HCT116 (cell line): ENCODE measurements around the gene COL5A1. TPM values are rescaled to one million over a fixed set of nuclear protein-coding genes. Genes with fewer than 3 reads are reported as not detected.

Experiments
- ATAC-seq: fragments of 200-7000 bp; cut with Tn5 transposase; 2 replicates; pipeline ENCODE4 v1.9.1; 2020; ENCODE audit warnings: mild to moderate bottlenecking, moderate library complexity
- BruUV-seq: library from RNA; stranded (reverse); fragments of 400-500 nt; replicated peaks from 2 replicates; lab custom pipeline; 2021; lab: Mats Ljungman, UMichigan
- CTCF ChIA-PET: fragments of 300-600 bp; sonication (Branson Sonifier 250); formaldehyde crosslinking; loops from one replicate; lab custom pipeline; 2021; ENCODE audit warnings: antibody characterized with exemption; lab: Charles Lee
- POLR2A ChIA-PET: fragments of 300-600, 350-600 bp; sonication (Branson Sonifier 250); formaldehyde crosslinking; loops from one replicate; lab custom pipeline; 2021; ENCODE audit warnings: antibody characterized with exemption; lab: Charles Lee
- RAD21 ChIA-PET, 2 experiments: fragments of 300-600 bp; sonication (Branson Sonifier 250); formaldehyde crosslinking; loops; one replicate each; lab custom pipeline; 2023; ENCODE audit warnings: low total read pairs in 2 of 2; ENCODE audit not compliant: uncharacterized antibody in 2 of 2, unreplicated experiment in 2 of 2, low non-redundant PET in 1 of 2; lab: Charles Lee
- DNase-seq: peaks from one replicate; pipeline ENCODE4 v3.0.0-alpha.2; 2010; ENCODE audit warnings: low read depth, low spot score
- H2AFZ ChIP-seq: fragments of 200-600 bp; shearing (Covaris generic), sonication (generic); 2 replicates; pipeline ENCODE4 v1.6.1; 2017; ENCODE audit warnings: low read depth, mixed run types, mixed read lengths, antibody characterized with exemption, low read length; ENCODE audit not compliant: poor library complexity, severe bottlenecking
- H3K27ac ChIP-seq: 2 replicates; pipeline ENCODE4 v1.5.1; 2012; ENCODE audit warnings: low read depth, low read length
- H3K27me3 ChIP-seq: fragments of 200-600 bp; sonication (generic); 2 replicates; pipeline ENCODE4 v1.6.1; 2016; ENCODE audit warnings: mixed run types, low read length, mixed read lengths; ENCODE audit not compliant: insufficient read depth
- H3K36me3 ChIP-seq, 2 experiments: fragments of 200-500 bp in 1 of 2; fragments of 200-600 bp in 1 of 2; sonication (Bioruptor generic) in 1 of 2; sonication (generic) in 1 of 2; 2 replicates each; pipeline versions ENCODE4 v1.5.1 to v1.6.1; 2014 to 2016; ENCODE audit warnings: low read length in 2 of 2, inconsistent platforms in 1 of 2, mixed read lengths in 1 of 2, mixed run types in 1 of 2; ENCODE audit not compliant: insufficient read depth in 2 of 2, control insufficient read depth in 1 of 2
- H3K4me1 ChIP-seq, 2 experiments: fragments of 200-600 bp in 1 of 2; sonication (generic) in 1 of 2; 2 replicates each; pipeline versions ENCODE4 v1.5.1 to v1.6.1; 2012 to 2017; ENCODE audit warnings: low read length in 2 of 2, inconsistent platforms in 1 of 2, mild to moderate bottlenecking in 1 of 2, mixed read lengths in 1 of 2, mixed run types in 1 of 2, moderate library complexity in 1 of 2; ENCODE audit not compliant: insufficient read depth in 2 of 2, control insufficient read depth in 1 of 2
- H3K4me2 ChIP-seq: fragments of 200-600 bp; sonication (generic); 2 replicates; pipeline ENCODE4 v1.6.1; 2017; ENCODE audit warnings: mixed run types, low read length, mixed read lengths
- H3K4me3 ChIP-seq, 2 experiments: fragments of 200-600 bp in 1 of 2; sonication (generic) in 1 of 2; replicated peaks in 1 of 2; 2 replicates each; pipeline ENCODE4 v1.5.1; 2011 to 2016; ENCODE audit warnings: low read length in 2 of 2, control low read depth in 1 of 2, low read depth in 1 of 2, mild to moderate bottlenecking in 1 of 2, mixed read lengths in 1 of 2, mixed run types in 1 of 2
- H3K79me2 ChIP-seq: fragments of 200-600 bp; sonication (generic); 2 replicates; pipeline ENCODE4 v1.6.1; 2017; ENCODE audit warnings: mild to moderate bottlenecking, mixed run types, low read length, moderate library complexity, mixed read lengths; ENCODE audit not compliant: insufficient read depth
- H3K9ac ChIP-seq: fragments of 200-600 bp; sonication (generic); 2 replicates; pipeline ENCODE4 v1.6.1; 2016; ENCODE audit warnings: low read length, mixed read lengths
- H3K9me2 ChIP-seq: fragments of 200-600 bp; sonication (generic), shearing (Covaris generic); 2 replicates; pipeline ENCODE4 v1.6.1; 2017; ENCODE audit warnings: mixed run types, mild to moderate bottlenecking, moderate library complexity; ENCODE audit not compliant: insufficient read depth
- H3K9me3 ChIP-seq, 2 experiments: fragments of 200-500 bp in 1 of 2; fragments of 200-600 bp in 1 of 2; sonication (Bioruptor generic) in 1 of 2; sonication (generic) in 1 of 2; 2 replicates each; pipeline ENCODE4 v1.6.1; 2014 to 2017; ENCODE audit warnings: low read length in 2 of 2, mixed read lengths in 2 of 2, inconsistent platforms in 1 of 2, low read depth in 1 of 2, mild to moderate bottlenecking in 1 of 2, mixed run types in 1 of 2, moderate library complexity in 1 of 2; ENCODE audit not compliant: control insufficient read depth in 1 of 2, insufficient read depth in 1 of 2
- H4K20me1 ChIP-seq: fragments of 200-600 bp; sonication (generic), shearing (Covaris generic); 2 replicates; pipeline ENCODE4 v1.6.1; 2017; ENCODE audit warnings: mixed run types, mild to moderate bottlenecking, moderate library complexity; ENCODE audit not compliant: insufficient read depth
- ATF3 ChIP-seq: IDR thresholded peaks from 2 replicates; pipeline ENCODE4 v1.6.1; 2012
- CBX3 ChIP-seq: IDR thresholded peaks from 2 replicates; pipeline ENCODE4 v1.6.1; 2012; ENCODE audit warnings: low read depth
- CEBPB ChIP-seq: IDR thresholded peaks from 2 replicates; pipeline ENCODE4 v1.6.1; 2012; ENCODE audit warnings: low read depth
- EGR1 ChIP-seq: IDR thresholded peaks from 2 replicates; pipeline ENCODE4 v1.6.1; 2012; ENCODE audit warnings: low read depth
- ELF1 ChIP-seq: IDR thresholded peaks from 2 replicates; pipeline ENCODE4 v1.6.1; 2012; ENCODE audit warnings: low read depth, borderline replicate concordance
- EZH2 ChIP-seq: fragments of 200-600 bp; sonication (generic); IDR thresholded peaks from 2 replicates; pipeline ENCODE4 v1.6.1; 2017; ENCODE audit warnings: antibody characterized with exemption, mixed run types
- EZH2phosphoT487 ChIP-seq: fragments of 200-600 bp; IDR thresholded peaks from 2 replicates; pipeline ENCODE4 v1.6.1; 2018; ENCODE audit warnings: antibody characterized with exemption, borderline replicate concordance
- JUND ChIP-seq: IDR thresholded peaks from 2 replicates; pipeline ENCODE4 v1.6.1; 2012
- POLR2A ChIP-seq: IDR thresholded peaks from 2 replicates; pipeline ENCODE4 v1.7.0; 2011; ENCODE audit warnings: borderline replicate concordance; ENCODE audit not compliant: insufficient read depth, insufficient read length; ENCODE audit errors: extremely low read depth
- SIN3A ChIP-seq: IDR thresholded peaks from 2 replicates; pipeline ENCODE4 v1.6.1; 2012; ENCODE audit warnings: low read depth
- SP1 ChIP-seq: IDR thresholded peaks from 2 replicates; pipeline ENCODE4 v1.6.1; 2012; ENCODE audit warnings: low read depth
- SRF ChIP-seq: IDR thresholded peaks from 2 replicates; pipeline ENCODE4 v1.6.1; 2012; ENCODE audit warnings: low read depth
- ZBTB33 ChIP-seq: IDR thresholded peaks from 2 replicates; pipeline ENCODE4 v1.6.1; 2011; ENCODE audit warnings: mild to moderate bottlenecking, low read length, moderate library complexity; ENCODE audit not compliant: insufficient replicate concordance; ENCODE audit errors: extremely low read depth
- ZFX ChIP-seq: fragments of 450-650 bp; IDR thresholded peaks from 2 replicates; pipeline ENCODE4 v1.6.1; 2017
- intact Hi-C: fragments of 100-400 bp; cut with micrococcal nuclease; formaldehyde crosslinking; loops from 2 replicates; pipeline ENCODE4 v1.10.0; 2022
- total RNA-seq: library from RNA; stranded (reverse); gene quantifications from one replicate; pipeline ENCODE4 v1.2.1, GENCODE V29; 2021; ENCODE audit not compliant: unreplicated experiment

COL5A1 gene
- total RNA-seq, 1 experiment from 2014 or later = 0.30 TPM

DNA sequence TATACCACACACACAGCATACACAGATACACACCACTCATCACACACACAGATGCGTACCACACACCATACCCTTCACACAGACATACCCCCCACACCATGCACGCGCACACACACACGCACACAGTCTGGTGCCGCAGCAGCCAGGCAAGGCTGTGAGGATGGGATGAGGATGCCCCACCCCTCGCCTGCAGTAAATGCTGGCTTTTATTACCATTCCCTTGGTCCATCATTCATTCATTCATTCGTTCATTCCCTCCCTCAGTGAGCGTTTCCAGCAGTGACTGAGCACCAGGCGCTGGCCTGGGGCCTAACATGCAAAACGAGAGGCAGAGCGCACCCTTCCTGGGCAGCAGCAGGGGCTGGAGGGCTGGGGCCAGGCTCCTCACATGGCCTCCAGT lies 187.3 kb downstream of the COL5A1 start:
- Histone ChIP-seq H4K20me1 (no peaks in the 10 kb centered on the region), H3K36me3 (no peaks in the 10 kb centered on the region), H3K4me3 (no peak overlapping the region), H2AFZ (no peak overlapping the region), H3K27me3 (no peaks in the 10 kb centered on the region), H3K9me2 (no peaks in the 10 kb centered on the region), H3K79me2 (no peaks in the 10 kb centered on the region), H3K9me3 (no peaks in the 10 kb centered on the region), H3K9ac (no peak overlapping the region), H3K4me1 (no peaks in the 10 kb centered on the region), H3K27ac (no peak overlapping the region), H3K4me2 (no peak overlapping the region)
- DNase-seq (no peak), ATAC-seq (no peak)
- ChIA-PET CTCF (no interaction called here), RAD21 (no interaction called here), POLR2A (no interaction called here)
- TF ChIP-seq SRF = no peak
- no peak for TF ChIP-seq CEBPB
- no peak for TF ChIP-seq JUND
- TF ChIP-seq CBX3 = no peak
- no peak for TF ChIP-seq ZBTB33
- no peak for TF ChIP-seq EZH2
- TF ChIP-seq ZFX = no peak
- TF ChIP-seq EGR1 = no peak
- TF ChIP-seq ATF3 = no peak
- no peak for TF ChIP-seq EZH2phosphoT487
- TF ChIP-seq SP1 = no peak
- no peak for TF ChIP-seq POLR2A
- TF ChIP-seq SIN3A = no peak
- TF ChIP-seq ELF1 = no peak
- intact Hi-C loops = no loop called here
- BruUV-seq = no TSS peak
